ENCODE measurements around the gene COL6A3. TPM values are rescaled to one million over a fixed set of nuclear protein-coding genes. Genes with fewer than 3 reads are reported as not detected.

The COL6A3 gene
- total RNA-seq, 1 donor from 2014 or later: 0.41 TPM

DNA sequence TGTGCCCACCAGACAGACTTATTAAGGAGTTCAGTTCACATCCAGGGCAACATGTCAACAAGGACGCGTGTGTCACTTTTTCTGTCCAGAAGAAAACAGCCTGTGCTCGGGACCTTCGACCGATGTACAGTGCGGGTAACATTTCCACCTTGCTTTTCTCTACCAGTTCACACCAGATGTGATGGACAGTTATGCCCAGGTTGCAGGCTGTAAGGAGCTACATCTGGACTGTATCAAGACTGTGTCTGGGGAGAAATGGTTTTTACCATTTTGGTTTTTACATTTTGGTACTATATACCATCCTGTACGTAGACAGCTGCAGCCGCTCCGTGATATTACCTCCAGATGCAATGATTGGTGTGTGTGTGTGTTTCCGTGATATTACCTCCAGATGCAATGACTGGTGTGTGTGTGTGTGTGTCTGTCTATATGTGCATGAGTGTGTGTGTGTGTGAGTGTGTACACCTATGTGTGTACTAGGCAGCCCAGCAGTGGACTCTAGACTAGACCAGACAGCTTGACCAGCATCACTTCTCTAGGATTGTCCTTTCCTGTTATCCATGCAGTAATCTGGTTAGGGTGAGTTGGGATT, 118.0 kb downstream of the COL6A3 start:
- no peaks in the 10 kb centered on the region for H3K9me3 ChIP-seq (ENCODE audit: low read depth)
- H3K4me3 ChIP-seq: no peak overlapping the region
- no peak overlapping the region for H3K9ac ChIP-seq
- no peaks in the 10 kb centered on the region for H3K79me2 ChIP-seq (ENCODE audit: low read depth)
- no peak overlapping the region for H3K4me3 Mint-ChIP-seq
- no peaks in the 10 kb centered on the region for H4K20me1 ChIP-seq (ENCODE audit: low read depth)
- H3K27ac ChIP-seq: no peak overlapping the region
- H2AFZ ChIP-seq (replicated peaks): no peak overlapping the region
- H3K27me3 Mint-ChIP-seq (ENCODE audit: insufficient read depth, low read depth): peaks cover 2% of the 10 kb centered on the region
- no peaks in the 10 kb centered on the region for H3K36me3 Mint-ChIP-seq
- H3K27me3 ChIP-seq: no peaks in the 10 kb centered on the region
- no peaks in the 10 kb centered on the region for H3K9me3 Mint-ChIP-seq
- no peaks in the 10 kb centered on the region for H3K4me1 ChIP-seq
- no peaks in the 10 kb centered on the region for H3F3A ChIP-seq (ENCODE audit: low read depth)
- TF ChIP-seq, protein P1, sequence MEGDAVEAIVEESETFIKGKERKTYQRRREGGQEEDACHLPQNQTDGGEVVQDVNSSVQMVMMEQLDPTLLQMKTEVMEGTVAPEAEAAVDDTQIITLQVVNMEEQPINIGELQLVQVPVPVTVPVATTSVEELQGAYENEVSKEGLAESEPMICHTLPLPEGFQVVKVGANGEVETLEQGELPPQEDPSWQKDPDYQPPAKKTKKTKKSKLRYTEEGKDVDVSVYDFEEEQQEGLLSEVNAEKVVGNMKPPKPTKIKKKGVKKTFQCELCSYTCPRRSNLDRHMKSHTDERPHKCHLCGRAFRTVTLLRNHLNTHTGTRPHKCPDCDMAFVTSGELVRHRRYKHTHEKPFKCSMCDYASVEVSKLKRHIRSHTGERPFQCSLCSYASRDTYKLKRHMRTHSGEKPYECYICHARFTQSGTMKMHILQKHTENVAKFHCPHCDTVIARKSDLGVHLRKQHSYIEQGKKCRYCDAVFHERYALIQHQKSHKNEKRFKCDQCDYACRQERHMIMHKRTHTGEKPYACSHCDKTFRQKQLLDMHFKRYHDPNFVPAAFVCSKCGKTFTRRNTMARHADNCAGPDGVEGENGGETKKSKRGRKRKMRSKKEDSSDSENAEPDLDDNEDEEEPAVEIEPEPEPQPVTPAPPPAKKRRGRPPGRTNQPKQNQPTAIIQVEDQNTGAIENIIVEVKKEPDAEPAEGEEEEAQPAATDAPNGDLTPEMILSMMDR (IDR thresholded peaks at IDR 0.05): no peak
- TF ChIP-seq EZH2phosphoT487 (IDR thresholded peaks at IDR 0.05): no peak
- TF ChIP-seq EZH2 (IDR thresholded peaks at IDR 0.05): no peak
- DNase-seq (ENCODE audit: low spot score): no peak
- no peak overlapping the region for H3K27ac Mint-ChIP-seq
- H3K36me3 ChIP-seq: no peaks in the 10 kb centered on the region
- no peak overlapping the region for H3K4me2 ChIP-seq
- H3K4me1 Mint-ChIP-seq: peaks cover 29% of the 10 kb centered on the region

DNA sequence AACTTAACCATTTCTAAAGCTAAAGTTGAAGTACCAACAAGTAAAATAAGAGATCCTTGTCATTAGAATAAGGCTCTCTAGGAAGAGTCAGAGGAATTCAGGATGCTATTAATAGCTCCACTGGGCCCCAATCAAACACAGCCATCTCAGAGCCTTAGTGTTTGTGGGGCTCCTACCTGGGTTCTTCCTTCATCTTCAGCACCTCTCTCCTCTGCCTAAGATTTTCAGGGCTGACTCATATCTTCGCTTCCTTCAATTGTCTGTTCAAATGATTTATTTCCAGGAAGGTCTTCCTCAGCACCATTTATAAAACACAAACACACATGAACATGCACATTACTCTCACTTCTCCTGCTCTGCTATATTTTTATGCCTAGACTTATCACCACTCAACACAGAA, 119.5 kb downstream of the COL6A3 start:
- no peaks in the 10 kb centered on the region for H3F3A ChIP-seq (ENCODE audit: low read depth)
- no peaks in the 10 kb centered on the region for H4K20me1 ChIP-seq (ENCODE audit: low read depth)
- H3K4me2 ChIP-seq: no peak overlapping the region
- no peak overlapping the region for H2AFZ ChIP-seq (replicated peaks)
- no peak for DNase-seq (ENCODE audit: low spot score)
- H3K27me3 ChIP-seq: no peaks in the 10 kb centered on the region
- TF ChIP-seq EZH2 (IDR thresholded peaks at IDR 0.05): no peak
- TF ChIP-seq, protein P1 (IDR thresholded peaks at IDR 0.05): no peak
- no peak for TF ChIP-seq EZH2phosphoT487 (IDR thresholded peaks at IDR 0.05)
- Mint-ChIP-seq H3K36me3 (no peaks in the 10 kb centered on the region), H3K9me3 (no peaks in the 10 kb centered on the region), H3K27ac (no peak overlapping the region), H3K27me3 (ENCODE audit: insufficient read depth, low read depth) (peaks cover 2% of the 10 kb centered on the region), H3K4me1 (peaks cover 22% of the 10 kb centered on the region), H3K4me3 (no peak overlapping the region)
- H3K4me3 ChIP-seq: no peak overlapping the region
- no peaks in the 10 kb centered on the region for H3K9me3 ChIP-seq (ENCODE audit: low read depth)
- H3K4me1 ChIP-seq: no peaks in the 10 kb centered on the region
- H3K9ac ChIP-seq: no peak overlapping the region
- H3K36me3 ChIP-seq: no peaks in the 10 kb centered on the region
- no peak overlapping the region for H3K27ac ChIP-seq
- H3K79me2 ChIP-seq (ENCODE audit: low read depth): no peaks in the 10 kb centered on the region

DNA sequence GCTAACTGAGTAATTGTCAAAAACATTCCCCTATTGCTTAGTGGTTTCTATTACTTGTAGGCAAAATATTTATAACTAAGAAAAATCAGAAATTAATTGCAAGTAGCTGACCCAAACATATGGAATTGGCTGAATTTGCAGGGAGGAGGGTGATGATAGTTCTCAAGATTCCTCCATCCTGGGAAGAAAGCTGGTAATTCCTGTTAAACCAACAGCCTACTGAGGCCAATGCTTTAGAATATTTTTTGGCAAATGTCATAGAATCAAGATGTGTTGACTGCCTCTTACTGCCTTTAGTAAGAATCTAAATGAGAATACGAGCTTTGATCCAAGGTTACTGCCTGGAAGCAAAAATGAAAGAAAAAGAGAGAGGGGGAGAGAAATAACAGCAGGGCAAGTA, 120.0 kb downstream of the COL6A3 start:
- Histone ChIP-seq H3K9ac (no peak overlapping the region), H2AFZ (replicated peaks) (no peak overlapping the region)

More for the DNA sequence above, 120.0 kb downstream of the COL6A3 start:
- H3K79me2 ChIP-seq (ENCODE audit: low read depth): no peaks in the 10 kb centered on the region
- H3K27ac ChIP-seq: no peak overlapping the region
- peaks cover 2% of the 10 kb centered on the region for H3K27me3 Mint-ChIP-seq (ENCODE audit: insufficient read depth, low read depth)
- H4K20me1 ChIP-seq (ENCODE audit: low read depth): no peaks in the 10 kb centered on the region
- no peak for DNase-seq (ENCODE audit: low spot score)
- no peak overlapping the region for H3K4me2 ChIP-seq
- no peak overlapping the region for H3K27ac Mint-ChIP-seq
- no peaks in the 10 kb centered on the region for H3K9me3 ChIP-seq (ENCODE audit: low read depth)
- H3K4me1 Mint-ChIP-seq: peaks cover 22% of the 10 kb centered on the region
- H3F3A ChIP-seq (ENCODE audit: low read depth): no peaks in the 10 kb centered on the region
- no peaks in the 10 kb centered on the region for H3K9me3 Mint-ChIP-seq
- H3K27me3 ChIP-seq: no peaks in the 10 kb centered on the region
- H3K4me3 Mint-ChIP-seq: no peak overlapping the region
- TF ChIP-seq EZH2phosphoT487 (IDR thresholded peaks at IDR 0.05) (no peak), EZH2 (IDR thresholded peaks at IDR 0.05) (no peak)
- TF ChIP-seq, protein P1 (IDR thresholded peaks at IDR 0.05): no peak
- H3K4me3 ChIP-seq: no peak overlapping the region
- H3K36me3 Mint-ChIP-seq: no peaks in the 10 kb centered on the region
- H3K4me1 ChIP-seq: no peaks in the 10 kb centered on the region
- no peaks in the 10 kb centered on the region for H3K36me3 ChIP-seq

All from neural progenitor cell (in vitro differentiated cells).